NCI-H128 (cell line): ENCODE results near the gene ANKH.
"Not testable (repeated sequence)": the region's sequence is repeated elsewhere in the genome, so short reads cannot be mapped to it uniquely, and the experiment has no call there.

Source experiments
- DNase-seq: peaks from one replicate; lab custom pipeline; 2025; ENCODE audit not compliant: unreplicated experiment; lab: John Stamatoyannopoulos, UW

Gene ANKH

GRCh38 chr5:14884062-14884612 lies 12.6 kb upstream of the ANKH start:
- no peak for DNase-seq

DNA sequence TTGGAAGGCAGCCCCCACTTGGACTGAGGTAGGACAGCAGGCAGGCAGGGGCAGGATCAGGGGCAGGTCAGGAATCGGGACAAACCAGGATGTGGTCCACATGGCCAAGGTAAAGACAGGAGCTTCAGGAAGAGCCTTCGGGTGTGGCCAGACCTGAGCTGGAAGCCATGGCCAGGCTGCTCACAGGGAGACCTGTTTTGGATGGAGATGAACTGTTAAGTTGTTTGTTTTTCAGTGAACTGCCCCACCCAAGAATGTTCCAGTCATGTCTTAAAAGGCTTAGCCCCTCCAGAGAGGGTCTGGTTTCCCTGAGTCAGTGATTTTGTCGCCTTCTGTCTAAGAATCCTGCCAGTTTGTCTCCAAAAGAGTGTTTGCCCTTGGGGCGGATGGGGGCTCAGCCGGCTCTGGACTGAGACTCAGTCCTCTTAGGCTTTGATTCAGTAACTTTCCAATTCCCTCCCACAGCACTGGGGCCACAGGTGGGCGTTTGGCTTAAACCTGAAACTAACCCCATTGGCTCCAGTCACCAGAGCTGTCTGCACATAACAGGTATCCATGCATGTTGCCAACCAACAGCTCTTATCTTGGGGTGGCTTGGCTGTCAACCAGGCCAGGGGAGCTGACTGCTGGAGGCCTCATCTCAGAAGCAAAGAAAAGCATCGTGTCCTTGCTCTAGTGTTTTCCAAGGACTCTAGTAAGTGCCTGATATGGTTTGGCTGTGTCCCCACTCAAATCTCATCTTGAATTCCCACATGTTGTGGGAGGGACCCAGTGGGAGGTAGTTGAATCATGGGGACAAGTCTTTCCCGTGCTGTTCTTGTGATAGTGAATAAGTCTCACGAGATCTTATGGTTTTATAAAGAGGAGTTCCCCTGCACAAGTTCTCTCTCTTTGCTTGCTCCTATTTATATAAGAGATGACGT lies 11.3 kb upstream of the ANKH start:
- no peak for DNase-seq

DNA sequence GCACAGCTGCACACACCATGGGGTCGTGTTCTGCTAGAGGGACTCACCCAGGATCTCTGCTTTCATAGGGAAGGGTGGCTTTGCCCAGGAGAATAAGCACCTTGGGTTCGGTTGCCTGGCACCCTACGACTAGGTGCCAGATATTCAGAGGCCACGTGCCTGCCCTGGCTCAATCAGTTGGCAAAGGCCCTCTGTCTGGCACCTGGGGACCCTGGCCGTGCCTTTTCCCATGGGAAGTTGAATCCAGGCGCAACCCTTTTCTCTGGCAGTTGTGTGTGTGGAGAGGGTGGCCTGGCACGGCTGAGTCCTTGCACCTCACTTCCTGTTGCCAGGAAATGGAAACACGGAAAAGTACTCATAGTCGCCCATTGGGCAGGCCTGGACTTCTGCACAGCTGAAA lies 10.2 kb upstream of the ANKH start:
- no peak for DNase-seq

DNA sequence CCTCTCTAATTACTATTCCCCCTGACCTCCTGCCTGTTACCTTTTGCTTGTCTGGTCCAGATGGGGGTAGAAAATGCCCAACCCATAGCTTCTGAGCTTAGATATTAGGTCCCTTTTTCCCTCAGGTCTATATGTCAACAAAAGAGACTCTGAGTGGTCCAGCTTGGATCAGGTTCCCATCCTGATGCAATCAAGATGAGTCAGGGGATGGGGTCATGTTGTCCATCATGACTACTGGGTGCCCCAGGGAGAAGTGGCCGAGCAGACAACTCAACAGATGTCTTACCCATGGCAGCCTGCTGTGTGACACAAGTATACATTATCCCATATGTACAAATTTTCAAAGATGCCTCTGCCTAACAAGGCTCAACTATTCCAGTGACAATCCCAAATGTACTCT lies 9.1 kb upstream of the ANKH start:
- no peak for DNase-seq

DNA sequence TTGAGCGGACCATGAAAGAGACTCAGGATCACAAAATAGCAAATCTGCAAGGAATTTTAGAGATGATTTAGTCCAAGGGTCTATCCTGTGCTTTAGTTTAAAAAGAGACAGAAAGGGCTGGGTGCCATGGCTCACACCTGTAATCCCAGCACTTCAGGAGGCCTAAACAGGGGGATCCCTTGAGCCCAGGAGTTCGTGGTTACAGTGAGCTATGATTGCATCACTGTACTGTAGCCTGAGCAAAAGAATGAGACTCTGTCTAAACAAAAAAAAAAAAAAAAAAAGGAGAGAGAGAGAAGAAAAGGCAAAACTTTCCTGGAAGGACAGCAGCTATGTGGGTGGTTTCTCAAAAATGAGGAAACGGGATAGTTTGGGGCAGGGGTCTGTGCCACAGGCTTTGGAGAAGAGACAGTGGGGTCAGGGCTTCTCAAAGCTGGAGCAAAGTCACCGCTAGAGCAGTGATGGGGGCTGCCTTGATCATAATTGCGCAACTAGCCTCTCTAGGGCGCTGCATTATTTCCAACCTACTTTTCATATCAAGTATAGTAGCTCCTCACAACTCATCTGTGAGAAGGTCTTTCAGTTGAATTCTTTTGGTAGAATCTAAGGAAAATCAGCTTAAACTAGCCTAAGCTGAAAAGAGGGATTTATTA lies 8.5 kb upstream of the ANKH start:
- no peak for DNase-seq

DNA sequence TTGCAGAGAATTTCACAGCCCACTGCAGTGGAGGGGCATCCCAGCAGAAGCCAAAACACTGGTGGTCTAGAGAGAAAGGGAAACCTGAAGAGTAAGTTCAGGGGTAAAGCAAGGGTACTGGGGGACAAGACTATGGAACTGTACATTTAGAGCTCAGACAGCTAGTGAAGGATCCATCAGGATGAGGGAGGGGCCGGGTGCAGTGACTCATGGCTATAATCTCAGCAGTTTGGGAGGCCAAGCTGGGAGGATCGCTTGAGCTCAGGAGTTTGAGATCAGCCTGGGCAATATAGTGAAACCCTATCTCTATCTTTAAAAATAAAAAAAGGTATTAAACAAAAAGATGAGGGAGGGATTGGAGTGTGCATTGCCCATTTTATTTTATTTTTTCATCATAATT lies 7.8 kb upstream of the ANKH start:
- no peak for DNase-seq

DNA sequence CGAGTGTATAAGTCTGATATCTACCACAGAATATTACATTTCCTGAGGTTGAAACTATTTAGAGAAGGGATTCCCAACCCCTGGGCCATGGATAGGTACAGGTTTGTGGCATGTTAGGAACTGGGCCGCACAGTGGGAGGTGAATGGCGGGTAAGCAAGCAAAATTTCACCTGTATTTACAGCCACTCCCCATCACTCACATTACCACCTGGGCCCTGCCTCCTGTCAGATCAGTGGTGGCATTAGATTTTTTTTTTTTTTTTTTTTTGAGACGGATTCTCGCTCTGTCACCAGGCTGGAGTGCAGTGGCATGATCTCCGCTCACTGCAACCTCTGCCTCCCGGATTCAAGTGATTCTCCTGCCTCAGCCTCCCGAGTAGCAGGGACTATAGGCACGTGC lies 6.6 kb upstream of the ANKH start:
- DNase-seq = not testable (repeated sequence)

DNA sequence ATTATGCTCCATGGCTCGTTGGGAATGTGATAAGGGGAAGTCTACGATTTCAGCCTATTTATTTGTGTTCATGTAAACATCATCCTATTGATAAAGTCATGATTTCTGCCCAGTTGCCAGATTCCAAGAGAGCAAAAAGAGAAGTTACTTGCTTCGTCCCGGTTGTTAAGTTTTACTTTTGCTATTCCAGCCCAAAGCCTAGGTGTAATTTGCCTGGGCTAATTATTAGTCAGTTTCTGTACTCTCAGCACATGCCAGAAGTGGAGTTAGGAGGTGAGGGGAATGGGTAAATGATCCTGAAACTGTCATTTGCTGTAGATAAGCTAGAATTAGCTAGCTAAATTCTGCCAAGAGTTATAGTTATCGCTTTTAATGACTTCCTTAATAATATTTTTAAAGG lies 4.5 kb upstream of the ANKH start:
- no peak for DNase-seq

GRCh38 chr5:14873790-14874189 lies 2.2 kb upstream of the ANKH start:
- DNase-seq = no peak

- DNase-seq = no peak
Observed at GRCh38 chr5:14873093-14873492, 1.5 kb upstream of the ANKH start.

DNA sequence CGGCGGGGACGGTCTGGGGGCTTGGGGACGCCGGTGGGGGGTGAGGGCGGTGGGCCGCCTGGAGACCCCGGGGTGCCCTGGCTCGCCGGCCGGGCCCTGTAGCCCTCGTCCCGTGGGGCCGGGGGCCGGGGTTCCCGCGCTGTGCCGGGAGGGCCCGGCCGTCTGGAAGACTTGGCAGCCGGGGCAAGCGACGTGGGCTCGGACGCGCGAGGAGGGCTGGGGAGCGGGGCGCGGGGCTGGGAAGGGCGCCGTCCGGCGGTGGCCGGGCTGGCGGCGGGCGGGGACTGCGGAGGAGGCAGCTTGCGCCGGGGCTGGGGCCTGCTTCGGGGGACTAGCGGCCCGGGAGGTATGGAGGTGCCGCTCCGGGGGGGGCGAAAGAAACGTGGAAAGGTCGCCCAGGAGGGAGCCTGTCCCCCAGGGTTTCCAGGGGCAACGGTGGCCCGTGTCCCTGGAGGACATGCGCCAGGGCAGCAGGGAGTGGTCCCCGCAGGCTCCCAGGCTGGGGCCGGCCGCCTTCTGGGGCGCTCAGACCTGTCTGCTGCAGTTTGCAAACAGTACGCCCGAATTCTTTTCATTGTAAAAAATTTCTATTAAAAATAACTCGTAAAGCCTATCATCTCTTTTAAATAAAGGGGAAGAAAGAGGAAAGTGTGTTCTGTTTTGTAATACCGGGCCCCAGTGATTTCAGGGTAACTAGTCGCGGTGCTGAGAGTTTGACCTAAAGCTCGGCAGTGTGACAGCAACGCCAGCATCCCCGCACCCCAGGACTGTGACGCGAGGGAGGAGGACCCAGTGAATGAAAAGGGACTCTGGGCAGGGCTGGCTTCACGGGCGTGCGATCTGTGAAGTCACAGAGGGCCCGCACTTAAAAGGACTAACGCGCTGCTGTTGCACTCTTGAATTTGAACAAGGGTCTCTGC lies 752 bp upstream of the ANKH start:
- DNase-seq = no peak

- DNase-seq = no peak
Observed at GRCh38 chr5:14870337-14871213, 1.0 kb downstream of the ANKH start.

DNA sequence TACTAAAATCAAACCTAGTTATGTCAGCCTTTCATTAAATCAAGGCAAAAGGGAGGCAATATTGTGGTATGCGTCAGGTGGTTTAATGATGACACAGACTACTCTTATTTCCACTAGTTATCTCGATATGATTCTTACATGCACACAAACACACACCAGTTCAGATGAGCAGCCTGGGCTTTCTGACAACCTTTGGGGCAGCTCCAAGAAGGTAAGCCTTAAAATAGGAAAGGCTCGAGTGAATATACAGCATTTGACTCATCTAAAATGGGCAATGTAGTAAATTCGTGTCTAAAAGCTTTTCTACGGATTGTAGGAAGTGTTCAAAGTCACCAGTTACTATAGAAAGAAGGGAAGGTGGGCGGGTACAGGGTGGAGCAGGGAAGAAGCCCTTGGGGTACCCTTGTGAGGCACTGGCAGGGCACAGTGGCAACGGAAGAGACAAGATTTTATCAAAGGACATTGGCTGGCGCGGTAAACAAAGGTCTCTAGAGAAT lies 1.9 kb downstream of the ANKH start:
- no peak for DNase-seq

GRCh38 chr5:14869233-14869632 lies 2.3 kb downstream of the ANKH start:
- DNase-seq = no peak

GRCh38 chr5:14868771-14869170 lies 2.8 kb downstream of the ANKH start:
- no peak for DNase-seq

DNA sequence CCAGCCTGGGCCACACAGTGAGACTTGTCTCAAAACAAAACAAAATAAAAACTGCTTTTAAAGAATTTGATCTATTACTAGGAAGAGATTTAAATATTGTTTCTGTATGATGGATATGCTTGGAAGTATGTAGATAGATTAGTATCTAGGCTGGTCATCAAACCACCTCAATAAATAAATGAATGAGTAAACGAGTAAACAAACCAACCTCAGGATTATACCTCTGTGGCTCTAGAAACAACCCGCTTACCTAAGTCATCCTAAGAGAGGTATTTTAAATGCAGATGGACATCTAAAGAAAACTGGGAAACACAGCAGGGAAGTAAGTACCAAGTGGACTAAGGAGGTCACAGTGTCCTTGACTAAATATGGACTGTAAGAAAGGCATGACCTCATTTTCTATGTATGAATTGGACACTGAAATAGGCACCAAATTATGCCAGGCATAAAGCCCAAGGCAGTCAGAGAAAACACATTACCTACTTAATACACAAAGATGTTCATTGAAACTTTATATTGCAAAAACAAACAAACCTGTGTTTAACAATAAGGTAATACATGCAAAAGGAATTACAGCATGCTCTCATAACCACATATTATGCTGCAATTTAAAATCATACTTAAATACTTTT lies 7.3 kb downstream of the ANKH start:
- DNase-seq = no peak

- no peak for DNase-seq
Observed at GRCh38 chr5:14863105-14863504, 8.5 kb downstream of the ANKH start.

GRCh38 chr5:14861123-14861765 lies 10.3 kb downstream of the ANKH start:
- no peak for DNase-seq

- DNase-seq = no peak
Observed at GRCh38 chr5:14859980-14860379, 11.6 kb downstream of the ANKH start.
